Astrocyte (in vitro differentiated cells and primary cell): ENCODE measurements around the gene ANKH. TPM values are rescaled to one million over a fixed set of nuclear protein-coding genes. Genes with fewer than 3 reads are reported as not detected.
"Not testable (repeated sequence)": the region's sequence is repeated elsewhere in the genome, so short reads cannot be mapped to it uniquely, and the experiment has no call there.

Experiments used
- DNase-seq: peaks from one replicate; pipeline ENCODE4 v3.0.0-alpha.2; 2010; ENCODE audit warnings: low read depth
- FAIRE-seq: peaks from 2 replicates; lab custom pipeline; 2011; peaks lifted over from hg19 to GRCh38; lab: Jason Lieb, UNC
- H2AFZ ChIP-seq: 2 replicates; pipeline ENCODE4 v1.6.0; 2012; ENCODE audit warnings: low read depth, low read length, inconsistent platforms
- H3K27ac ChIP-seq: 2 replicates; pipeline ENCODE4 v1.5.1; 2011; ENCODE audit warnings: low read depth, low read length, inconsistent platforms
- H3K27me3 ChIP-seq: 2 replicates; pipeline ENCODE4 v1.6.0; 2011; ENCODE audit warnings: low read length, inconsistent platforms; ENCODE audit not compliant: insufficient read depth
- H3K36me3 ChIP-seq: 2 replicates; pipeline ENCODE4 v1.5.1; 2011; ENCODE audit warnings: low read length, inconsistent platforms; ENCODE audit not compliant: insufficient read depth
- H3K4me1 ChIP-seq: 2 replicates; pipeline ENCODE4 v1.5.1; 2011; ENCODE audit warnings: low read length, inconsistent platforms; ENCODE audit not compliant: insufficient read depth
- H3K4me2 ChIP-seq: 2 replicates; pipeline ENCODE4 v1.6.0; 2012; ENCODE audit warnings: low read length, inconsistent platforms
- H3K4me3 ChIP-seq: 2 replicates; pipeline ENCODE4 v1.5.1; 2011; ENCODE audit warnings: low read depth, mild to moderate bottlenecking, low read length, inconsistent platforms; ENCODE audit not compliant: insufficient read depth
- H3K79me2 ChIP-seq: 2 replicates; pipeline ENCODE4 v1.6.0; 2012; ENCODE audit warnings: mild to moderate bottlenecking, low read length, inconsistent platforms; ENCODE audit not compliant: insufficient read depth
- H3K9ac ChIP-seq: 2 replicates; pipeline ENCODE4 v1.6.0; 2012; ENCODE audit warnings: mild to moderate bottlenecking, low read length, inconsistent platforms
- H3K9me3 ChIP-seq: 2 replicates; pipeline ENCODE4 v1.5.1; 2012; ENCODE audit warnings: low read depth, mild to moderate bottlenecking, low read length, inconsistent platforms; ENCODE audit not compliant: insufficient read depth
- H4K20me1 ChIP-seq: 2 replicates; pipeline ENCODE4 v1.6.0; 2012; ENCODE audit warnings: low read length, inconsistent platforms; ENCODE audit not compliant: insufficient read depth
- H3K27ac Mint-ChIP-seq: one replicate; pipeline ENCODE4 v1.8.0; 2021; ENCODE audit warnings: mild to moderate bottlenecking, mixed read lengths; ENCODE audit not compliant: unreplicated experiment
- H3K27me3 Mint-ChIP-seq: one replicate; pipeline ENCODE4 v1.8.0; 2021; ENCODE audit warnings: low read depth, mixed read lengths; ENCODE audit not compliant: unreplicated experiment
- H3K36me3 Mint-ChIP-seq: one replicate; pipeline ENCODE4 v1.8.0; 2021; ENCODE audit warnings: low read depth, mixed read lengths; ENCODE audit not compliant: unreplicated experiment
- H3K4me1 Mint-ChIP-seq: one replicate; pipeline ENCODE4 v1.8.0; 2021; ENCODE audit warnings: low read depth, mixed read lengths; ENCODE audit not compliant: unreplicated experiment
- H3K4me3 Mint-ChIP-seq: one replicate; pipeline ENCODE4 v1.8.0; 2021; ENCODE audit warnings: mild to moderate bottlenecking, moderate library complexity, mixed read lengths; ENCODE audit not compliant: unreplicated experiment
- H3K9me3 Mint-ChIP-seq: one replicate; pipeline ENCODE4 v1.8.0; 2021; ENCODE audit warnings: mild to moderate bottlenecking, mixed read lengths; ENCODE audit not compliant: unreplicated experiment
- EZH2 ChIP-seq: IDR thresholded peaks from 2 replicates; pipeline ENCODE4 v1.6.1; 2012; ENCODE audit warnings: mild to moderate bottlenecking, low read length, inconsistent platforms; ENCODE audit not compliant: insufficient read depth
- total RNA-seq: library from RNA; stranded (reverse); gene quantifications from 2 replicates; pipeline ENCODE4 v1.2.1, GENCODE V29; 2021
- TF ChIP-seq, protein P1 (sequence below): IDR thresholded peaks from 2 replicates; pipeline ENCODE4 v1.5.1; 2011; ENCODE audit warnings: low read depth, mild to moderate bottlenecking, inconsistent platforms, low read length, moderate library complexity; ENCODE audit not compliant: insufficient read depth

Gene ANKH
- total RNA-seq, 1 donor from 2014 or later, result 15.8 TPM

DNA sequence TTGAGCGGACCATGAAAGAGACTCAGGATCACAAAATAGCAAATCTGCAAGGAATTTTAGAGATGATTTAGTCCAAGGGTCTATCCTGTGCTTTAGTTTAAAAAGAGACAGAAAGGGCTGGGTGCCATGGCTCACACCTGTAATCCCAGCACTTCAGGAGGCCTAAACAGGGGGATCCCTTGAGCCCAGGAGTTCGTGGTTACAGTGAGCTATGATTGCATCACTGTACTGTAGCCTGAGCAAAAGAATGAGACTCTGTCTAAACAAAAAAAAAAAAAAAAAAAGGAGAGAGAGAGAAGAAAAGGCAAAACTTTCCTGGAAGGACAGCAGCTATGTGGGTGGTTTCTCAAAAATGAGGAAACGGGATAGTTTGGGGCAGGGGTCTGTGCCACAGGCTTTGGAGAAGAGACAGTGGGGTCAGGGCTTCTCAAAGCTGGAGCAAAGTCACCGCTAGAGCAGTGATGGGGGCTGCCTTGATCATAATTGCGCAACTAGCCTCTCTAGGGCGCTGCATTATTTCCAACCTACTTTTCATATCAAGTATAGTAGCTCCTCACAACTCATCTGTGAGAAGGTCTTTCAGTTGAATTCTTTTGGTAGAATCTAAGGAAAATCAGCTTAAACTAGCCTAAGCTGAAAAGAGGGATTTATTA is 8.5 kb upstream of the ANKH start:
- no peaks in the 10 kb centered on the region for H3K36me3 Mint-ChIP-seq
- TF ChIP-seq, protein P1, sequence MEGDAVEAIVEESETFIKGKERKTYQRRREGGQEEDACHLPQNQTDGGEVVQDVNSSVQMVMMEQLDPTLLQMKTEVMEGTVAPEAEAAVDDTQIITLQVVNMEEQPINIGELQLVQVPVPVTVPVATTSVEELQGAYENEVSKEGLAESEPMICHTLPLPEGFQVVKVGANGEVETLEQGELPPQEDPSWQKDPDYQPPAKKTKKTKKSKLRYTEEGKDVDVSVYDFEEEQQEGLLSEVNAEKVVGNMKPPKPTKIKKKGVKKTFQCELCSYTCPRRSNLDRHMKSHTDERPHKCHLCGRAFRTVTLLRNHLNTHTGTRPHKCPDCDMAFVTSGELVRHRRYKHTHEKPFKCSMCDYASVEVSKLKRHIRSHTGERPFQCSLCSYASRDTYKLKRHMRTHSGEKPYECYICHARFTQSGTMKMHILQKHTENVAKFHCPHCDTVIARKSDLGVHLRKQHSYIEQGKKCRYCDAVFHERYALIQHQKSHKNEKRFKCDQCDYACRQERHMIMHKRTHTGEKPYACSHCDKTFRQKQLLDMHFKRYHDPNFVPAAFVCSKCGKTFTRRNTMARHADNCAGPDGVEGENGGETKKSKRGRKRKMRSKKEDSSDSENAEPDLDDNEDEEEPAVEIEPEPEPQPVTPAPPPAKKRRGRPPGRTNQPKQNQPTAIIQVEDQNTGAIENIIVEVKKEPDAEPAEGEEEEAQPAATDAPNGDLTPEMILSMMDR, result no peak
- no peak for TF ChIP-seq EZH2
- Histone ChIP-seq H3K4me3 (no peak overlapping the region), H3K9ac (no peak overlapping the region), H3K27me3 (no peaks in the 10 kb centered on the region), H3K4me2 (no peak overlapping the region), H4K20me1 (no peaks in the 10 kb centered on the region), H3K79me2 (no peaks in the 10 kb centered on the region), H2AFZ (no peak overlapping the region), H3K4me1 (no peaks in the 10 kb centered on the region), H3K36me3 (no peaks in the 10 kb centered on the region), H3K9me3 (no peaks in the 10 kb centered on the region), H3K27ac (no peak overlapping the region)
- FAIRE-seq (no peak), DNase-seq (peak; percentile 24)
- H3K27ac Mint-ChIP-seq, result peak overlapping the region; percentile 96
- peaks cover 6% of the 10 kb centered on the region for H3K9me3 Mint-ChIP-seq
- peaks cover 12% of the 10 kb centered on the region for H3K4me1 Mint-ChIP-seq
- peaks cover 8% of the 10 kb centered on the region for H3K27me3 Mint-ChIP-seq
- H3K4me3 Mint-ChIP-seq, result no peak overlapping the region

DNA sequence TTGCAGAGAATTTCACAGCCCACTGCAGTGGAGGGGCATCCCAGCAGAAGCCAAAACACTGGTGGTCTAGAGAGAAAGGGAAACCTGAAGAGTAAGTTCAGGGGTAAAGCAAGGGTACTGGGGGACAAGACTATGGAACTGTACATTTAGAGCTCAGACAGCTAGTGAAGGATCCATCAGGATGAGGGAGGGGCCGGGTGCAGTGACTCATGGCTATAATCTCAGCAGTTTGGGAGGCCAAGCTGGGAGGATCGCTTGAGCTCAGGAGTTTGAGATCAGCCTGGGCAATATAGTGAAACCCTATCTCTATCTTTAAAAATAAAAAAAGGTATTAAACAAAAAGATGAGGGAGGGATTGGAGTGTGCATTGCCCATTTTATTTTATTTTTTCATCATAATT is 7.8 kb upstream of the ANKH start:
- FAIRE-seq, result no peak
- DNase-seq, result no peak

DNA sequence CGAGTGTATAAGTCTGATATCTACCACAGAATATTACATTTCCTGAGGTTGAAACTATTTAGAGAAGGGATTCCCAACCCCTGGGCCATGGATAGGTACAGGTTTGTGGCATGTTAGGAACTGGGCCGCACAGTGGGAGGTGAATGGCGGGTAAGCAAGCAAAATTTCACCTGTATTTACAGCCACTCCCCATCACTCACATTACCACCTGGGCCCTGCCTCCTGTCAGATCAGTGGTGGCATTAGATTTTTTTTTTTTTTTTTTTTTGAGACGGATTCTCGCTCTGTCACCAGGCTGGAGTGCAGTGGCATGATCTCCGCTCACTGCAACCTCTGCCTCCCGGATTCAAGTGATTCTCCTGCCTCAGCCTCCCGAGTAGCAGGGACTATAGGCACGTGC is 6.6 kb upstream of the ANKH start:
- not testable (repeated sequence) for H4K20me1 ChIP-seq, H3K27ac Mint-ChIP-seq, H3K9me3 ChIP-seq, H3K36me3 Mint-ChIP-seq, H3K9me3 Mint-ChIP-seq, DNase-seq, H3K4me2 ChIP-seq, H3K27ac ChIP-seq, H3K79me2 ChIP-seq, H3K9ac ChIP-seq, H3K27me3 Mint-ChIP-seq, H3K4me3 Mint-ChIP-seq, H3K4me3 ChIP-seq, FAIRE-seq, H2AFZ ChIP-seq, H3K27me3 ChIP-seq, H3K36me3 ChIP-seq, H3K4me1 ChIP-seq
- peaks cover 12% of the 10 kb centered on the region for H3K4me1 Mint-ChIP-seq

More for the DNA sequence above, 7.8 kb upstream of the ANKH start:
- Mint-ChIP-seq H3K27me3 (peaks cover under 1% of the 10 kb centered on the region), H3K27ac (peak overlapping the region; percentile 96), H3K4me3 (no peak overlapping the region), H3K36me3 (no peaks in the 10 kb centered on the region), H3K9me3 (peaks cover 6% of the 10 kb centered on the region), H3K4me1 (peaks cover 12% of the 10 kb centered on the region)
- H3K36me3 ChIP-seq, result no peaks in the 10 kb centered on the region
- H3K4me2 ChIP-seq, result no peak overlapping the region
- no peak overlapping the region for H3K4me3 ChIP-seq
- no peaks in the 10 kb centered on the region for H3K79me2 ChIP-seq
- H3K27me3 ChIP-seq, result no peaks in the 10 kb centered on the region
- H3K9ac ChIP-seq, result no peak overlapping the region
- H3K27ac ChIP-seq, result no peak overlapping the region
- TF ChIP-seq, protein P1, result no peak
- TF ChIP-seq EZH2, result no peak
- no peaks in the 10 kb centered on the region for H3K9me3 ChIP-seq
- no peak overlapping the region for H2AFZ ChIP-seq
- no peaks in the 10 kb centered on the region for H4K20me1 ChIP-seq
- H3K4me1 ChIP-seq, result no peaks in the 10 kb centered on the region
